Stimulated activated CD4-positive, alpha-beta T cell treated with anti-CD3 and anti-CD28 coated beads, Interleukin-4, amount 100 ng/mL, for 1 hour (primary cell): ENCODE results near the gene BZW2.
"Not testable (repeated sequence)": the region's sequence is repeated elsewhere in the genome, so short reads cannot be mapped to it uniquely, and the experiment has no call there.

Experiments
- DNase-seq: peaks from one replicate; pipeline ENCODE4 v3.0.0-alpha.2; 2020

Gene BZW2

GRCh38 chr7:16646472-16647072 lies 591 bp downstream of the BZW2 start:
- DNase-seq, result no peak

GRCh38 chr7:16647435-16647960 lies 1.5 kb downstream of the BZW2 start:
- no peak for DNase-seq

- DNase-seq, result no peak
Observed at GRCh38 chr7:16648551-16648950, 2.6 kb downstream of the BZW2 start.

GRCh38 chr7:16649196-16649595 lies 3.2 kb downstream of the BZW2 start:
- no peak for DNase-seq

GRCh38 chr7:16650266-16650665 lies 4.3 kb downstream of the BZW2 start:
- no peak for DNase-seq

GRCh38 chr7:16651396-16652239 lies 5.6 kb downstream of the BZW2 start:
- DNase-seq, result no peak

GRCh38 chr7:16652240-16652583 lies 6.2 kb downstream of the BZW2 start:
- DNase-seq, result no peak

GRCh38 chr7:16652888-16653287 lies 6.9 kb downstream of the BZW2 start:
- no peak for DNase-seq

- DNase-seq, result no peak
Observed at GRCh38 chr7:16655394-16655793, 9.4 kb downstream of the BZW2 start.

GRCh38 chr7:16656141-16656540 lies 10.2 kb downstream of the BZW2 start:
- no peak for DNase-seq

GRCh38 chr7:16657656-16658279 lies 11.8 kb downstream of the BZW2 start:
- no peak for DNase-seq

- not testable (repeated sequence) for DNase-seq
Observed at GRCh38 chr7:16659854-16660497, 14.0 kb downstream of the BZW2 start.

DNA sequence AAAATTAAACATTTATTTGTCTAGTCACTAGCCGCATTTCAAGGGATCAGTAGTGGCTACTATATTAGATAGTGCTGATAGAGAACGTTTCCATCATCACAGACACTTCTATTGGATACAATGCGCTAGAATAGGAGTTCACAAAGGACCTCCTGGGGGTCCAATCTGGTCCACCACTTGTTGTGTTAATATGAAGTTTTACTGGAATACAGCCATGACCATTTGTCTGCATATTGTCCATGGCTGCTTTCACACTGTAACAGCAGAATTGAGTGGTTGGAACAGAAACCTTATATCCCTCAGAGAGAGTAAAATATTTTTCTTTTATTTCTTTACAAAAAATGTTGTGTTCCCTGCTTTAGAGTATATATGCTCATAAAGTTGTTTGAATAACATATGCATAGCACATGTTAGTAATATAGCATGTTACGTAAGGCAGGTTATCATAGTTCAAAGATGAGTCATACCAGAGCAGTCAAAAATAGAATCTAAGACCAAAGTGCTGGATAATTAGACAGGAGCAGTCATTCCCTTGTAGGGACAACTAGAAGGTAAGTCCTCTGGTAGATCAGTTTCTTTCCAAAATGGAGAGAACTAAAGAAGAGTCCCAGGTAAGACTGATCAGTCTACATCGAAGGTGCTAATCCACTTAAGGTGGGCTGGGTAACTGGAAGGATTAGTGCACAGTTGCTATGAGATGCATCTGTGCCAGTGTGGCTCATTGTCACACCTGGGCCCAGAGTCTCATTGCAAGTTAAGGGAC lies 14.9 kb downstream of the BZW2 start:
- no peak for DNase-seq

- DNase-seq, result no peak
Observed at GRCh38 chr7:16661924-16662323, 15.9 kb downstream of the BZW2 start.

DNA sequence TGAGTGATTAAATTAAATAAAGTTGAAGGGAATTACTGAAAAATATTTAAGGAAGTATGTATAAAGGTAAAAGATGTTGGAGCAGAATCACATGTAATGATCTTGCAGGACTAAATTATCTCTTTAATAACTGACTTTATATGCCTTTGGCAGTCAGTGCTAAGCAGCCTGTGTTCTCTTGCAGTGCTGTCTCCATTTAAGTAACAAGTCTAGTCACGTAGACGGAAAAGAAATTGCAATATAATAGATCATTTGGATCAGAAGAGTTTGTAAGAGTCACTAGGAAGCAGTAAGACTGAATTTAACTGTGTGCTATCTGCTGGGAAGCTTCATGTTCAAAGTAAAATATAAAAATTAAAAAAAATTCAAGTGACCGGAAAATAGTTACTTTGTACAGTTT lies 21.4 kb downstream of the BZW2 start:
- DNase-seq, result no peak

DNA sequence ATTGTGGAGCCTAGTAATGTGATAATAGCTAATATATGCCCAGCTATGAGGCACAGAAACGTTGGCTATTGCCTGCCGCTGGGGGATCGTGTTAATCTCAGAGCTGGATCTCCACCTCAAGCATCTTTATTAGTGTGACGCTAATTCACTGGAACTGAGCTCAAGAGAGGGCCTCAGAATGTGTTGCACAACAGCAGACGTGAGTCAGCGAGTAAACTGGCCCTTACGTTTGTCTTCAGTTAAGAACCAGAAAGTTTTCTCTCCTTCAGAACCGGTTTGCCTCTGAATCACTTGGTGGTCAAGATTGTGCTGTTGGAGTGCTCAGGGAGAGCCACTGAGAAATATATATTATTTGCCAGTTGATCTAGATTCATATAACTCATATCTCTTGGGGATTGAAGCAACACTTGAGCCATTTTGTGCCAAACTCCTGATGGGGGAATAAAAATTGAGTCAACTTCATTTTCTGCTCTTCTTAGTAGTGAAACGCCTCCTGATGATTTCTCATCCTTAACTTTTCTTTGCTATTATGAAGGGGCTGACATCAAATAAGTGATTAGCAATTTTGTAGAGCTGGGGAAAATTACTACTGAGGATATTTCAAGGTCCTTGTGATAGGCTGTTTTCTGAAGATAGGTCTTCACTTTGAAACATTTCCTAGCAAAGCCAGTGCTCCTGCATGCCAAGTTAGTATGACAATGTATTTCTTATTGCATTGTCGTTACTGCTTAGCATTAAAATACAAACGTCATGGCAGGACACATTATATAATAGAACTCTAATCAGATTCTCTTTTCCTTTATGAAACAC lies 22.3 kb downstream of the BZW2 start:
- DNase-seq, result no peak

- no peak for DNase-seq
Observed at GRCh38 chr7:16668978-16669377, 23.0 kb downstream of the BZW2 start.

GRCh38 chr7:16669581-16669980 lies 23.6 kb downstream of the BZW2 start:
- DNase-seq, result no peak

DNA sequence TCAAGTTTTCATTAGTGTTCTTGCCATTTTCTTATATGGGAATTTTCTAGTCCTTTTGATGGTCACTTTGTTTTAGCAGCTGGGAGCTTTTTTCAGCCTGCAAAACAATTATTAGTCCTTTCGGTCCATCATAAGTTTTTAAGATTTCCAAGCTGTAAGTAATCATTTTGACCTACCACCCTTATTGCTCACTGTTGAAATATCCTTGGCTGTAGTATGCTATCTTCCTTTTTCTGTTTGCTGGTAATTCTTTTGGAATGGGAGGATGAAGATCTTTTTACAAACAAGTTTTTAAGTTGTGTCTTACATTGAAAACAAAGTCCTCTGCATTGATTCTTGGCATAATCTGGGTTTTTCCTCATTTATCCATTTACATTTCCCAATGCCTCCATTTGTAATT lies 24.0 kb downstream of the BZW2 start:
- no peak for DNase-seq

- no peak for DNase-seq
Observed at GRCh38 chr7:16670731-16671344, 24.9 kb downstream of the BZW2 start.

GRCh38 chr7:16671811-16672210 lies 25.8 kb downstream of the BZW2 start:
- no peak for DNase-seq
